LoVo (cell line): ENCODE results near the gene HSDL2.
"Not testable (repeated sequence)": the region's sequence is repeated elsewhere in the genome, so short reads cannot be mapped to it uniquely, and the experiment has no call there.

ENCODE experiments used
- DNase-seq: peaks from one replicate; pipeline ENCODE4 v3.0.0-alpha.2; 2016; ENCODE audit warnings: low spot score

Gene HSDL2

GRCh38 chr9:112501287-112501686 is 121.4 kb downstream of the HSDL2 start:
- no peak for DNase-seq

GRCh38 chr9:112502175-112502946 is 122.5 kb downstream of the HSDL2 start:
- no peak for DNase-seq

GRCh38 chr9:112503170-112503569 is 123.3 kb downstream of the HSDL2 start:
- DNase-seq, result no peak

- no peak for DNase-seq
Observed at GRCh38 chr9:112505086-112505485, 125.2 kb downstream of the HSDL2 start.

GRCh38 chr9:112505607-112506006 is 125.7 kb downstream of the HSDL2 start:
- DNase-seq, result no peak

- DNase-seq, result no peak
Observed at GRCh38 chr9:112506571-112506970, 126.7 kb downstream of the HSDL2 start.

- DNase-seq, result no peak
Observed at GRCh38 chr9:112507001-112507680, 127.2 kb downstream of the HSDL2 start.

- DNase-seq, result no peak
Observed at GRCh38 chr9:112508377-112508776, 128.5 kb downstream of the HSDL2 start.

GRCh38 chr9:112512377-112512776 is 132.5 kb downstream of the HSDL2 start:
- DNase-seq, result not testable (repeated sequence)

- no peak for DNase-seq
Observed at GRCh38 chr9:112516769-112517168, 136.9 kb downstream of the HSDL2 start.

- no peak for DNase-seq
Observed at GRCh38 chr9:112520069-112520468, 140.2 kb downstream of the HSDL2 start.

- DNase-seq, result no peak
Observed at GRCh38 chr9:112520656-112521055, 140.7 kb downstream of the HSDL2 start.
